Prostate gland (tissue), 2 donors: ENCODE results near the gene CIT.

Experiments
- POLR2A ChIP-seq: fragments of 450-650 bp; IDR thresholded peaks from one replicate; pipeline ENCODE4 v1.6.1; 2016; ENCODE audit warnings: antibody characterized with exemption, mild to moderate bottlenecking
- TF ChIP-seq, protein P1 (sequence below), 4 experiments: fragments of 200-600 bp in 2 of 4; fragments of 450-650 bp in 2 of 4; sonication (generic) in 2 of 4; IDR thresholded peaks; 1 replicate in 3 of 4; 2 replicates in 1 of 4; pipeline ENCODE4 v1.5.1; 2016 to 2019; ENCODE audit warnings: antibody characterized with exemption in 4 of 4, mild to moderate bottlenecking in 2 of 4, moderate library complexity in 2 of 4

DNA sequence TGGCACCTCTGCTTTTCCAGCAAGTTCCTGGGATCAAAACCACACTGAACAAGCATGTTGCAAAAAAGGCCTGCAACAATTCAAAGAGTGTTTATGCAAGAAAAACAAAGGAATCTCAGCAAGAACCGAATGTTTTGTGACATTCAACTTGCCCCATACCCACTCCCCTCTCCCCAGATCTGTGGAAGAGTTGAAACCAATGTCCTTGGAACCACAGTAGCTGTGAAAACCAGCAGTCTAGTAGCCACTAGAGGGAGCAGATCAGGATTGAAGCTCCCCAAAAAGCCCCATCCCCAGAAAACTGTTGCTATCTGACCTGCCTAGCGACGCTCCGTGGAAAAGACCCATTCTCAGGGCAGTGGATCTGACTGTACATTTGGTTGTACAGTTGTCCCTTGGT lies 182.1 kb downstream of the CIT start:
- TF ChIP-seq, protein P1, sequence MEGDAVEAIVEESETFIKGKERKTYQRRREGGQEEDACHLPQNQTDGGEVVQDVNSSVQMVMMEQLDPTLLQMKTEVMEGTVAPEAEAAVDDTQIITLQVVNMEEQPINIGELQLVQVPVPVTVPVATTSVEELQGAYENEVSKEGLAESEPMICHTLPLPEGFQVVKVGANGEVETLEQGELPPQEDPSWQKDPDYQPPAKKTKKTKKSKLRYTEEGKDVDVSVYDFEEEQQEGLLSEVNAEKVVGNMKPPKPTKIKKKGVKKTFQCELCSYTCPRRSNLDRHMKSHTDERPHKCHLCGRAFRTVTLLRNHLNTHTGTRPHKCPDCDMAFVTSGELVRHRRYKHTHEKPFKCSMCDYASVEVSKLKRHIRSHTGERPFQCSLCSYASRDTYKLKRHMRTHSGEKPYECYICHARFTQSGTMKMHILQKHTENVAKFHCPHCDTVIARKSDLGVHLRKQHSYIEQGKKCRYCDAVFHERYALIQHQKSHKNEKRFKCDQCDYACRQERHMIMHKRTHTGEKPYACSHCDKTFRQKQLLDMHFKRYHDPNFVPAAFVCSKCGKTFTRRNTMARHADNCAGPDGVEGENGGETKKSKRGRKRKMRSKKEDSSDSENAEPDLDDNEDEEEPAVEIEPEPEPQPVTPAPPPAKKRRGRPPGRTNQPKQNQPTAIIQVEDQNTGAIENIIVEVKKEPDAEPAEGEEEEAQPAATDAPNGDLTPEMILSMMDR (IDR thresholded peaks at IDR 0.05): peak in 1 of 4 experiments; percentile 23
- no peak for TF ChIP-seq POLR2A
